ENCODE data around the gene KLK15. TPM values are rescaled to one million over a fixed set of nuclear protein-coding genes. Genes with fewer than 3 reads are reported as not detected.

The KLK15 gene
- total and polyA plus RNA-seq, 10 of the 15 experiments (the other 5 are each of a cell fraction or from before 2014, with no cell fraction given): 0.04 to 0.08 TPM; not detected in 8

DNA sequence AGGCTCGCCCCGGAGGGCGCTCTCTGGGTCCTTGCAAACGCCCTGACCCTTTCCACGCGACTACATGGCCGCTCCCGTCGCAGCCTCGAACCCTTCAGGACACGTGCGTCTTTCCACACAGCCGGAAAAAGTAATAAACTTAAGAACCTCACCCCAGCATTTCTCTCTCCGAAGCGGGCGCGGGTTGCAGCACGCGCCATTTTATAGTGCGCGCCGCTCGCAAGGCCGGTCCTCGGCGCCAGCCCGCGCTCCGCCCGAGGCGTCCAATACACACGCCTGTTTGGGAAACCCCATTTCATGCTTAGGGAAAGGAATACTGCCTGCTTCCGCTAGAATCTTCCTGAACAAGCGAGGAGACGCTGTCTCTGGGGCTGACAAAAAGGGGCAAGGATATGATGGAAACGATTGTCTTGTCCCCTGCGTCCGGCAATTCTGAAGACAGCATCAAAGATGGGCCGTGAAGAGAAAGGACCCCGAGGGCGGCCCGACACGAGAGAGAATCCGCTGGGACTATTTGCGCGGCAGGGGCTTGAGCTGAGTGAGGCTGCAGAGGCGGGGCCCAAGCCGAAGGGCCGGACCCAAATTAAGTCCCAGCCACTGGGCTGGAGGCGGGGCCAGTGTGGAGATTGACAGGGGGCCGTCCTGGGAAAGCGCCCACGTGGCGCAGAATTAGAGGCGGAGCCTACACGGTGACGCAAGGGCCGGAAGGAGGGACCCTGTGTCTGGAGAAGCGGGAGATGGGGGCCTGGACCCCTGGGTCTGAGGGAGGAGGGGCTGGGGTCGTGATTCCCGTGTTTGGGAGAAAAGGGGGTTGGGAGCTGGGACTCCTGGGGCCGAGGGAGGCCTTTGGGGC, 28.7 kb downstream of the KLK15 start (continued):
- TF ChIP-seq KDM1A (IDR thresholded peaks at IDR 0.05; ENCODE audit: borderline replicate concordance): no peak
- peak; percentile 97 for TF ChIP-seq POLR2AphosphoS2 (IDR thresholded peaks at IDR 0.05; ENCODE audit: low read depth, low read length)
- no peak for TF ChIP-seq BRCA1 (IDR thresholded peaks at IDR 0.05; ENCODE audit: low read depth, low read length)
- TF ChIP-seq, protein P1, sequence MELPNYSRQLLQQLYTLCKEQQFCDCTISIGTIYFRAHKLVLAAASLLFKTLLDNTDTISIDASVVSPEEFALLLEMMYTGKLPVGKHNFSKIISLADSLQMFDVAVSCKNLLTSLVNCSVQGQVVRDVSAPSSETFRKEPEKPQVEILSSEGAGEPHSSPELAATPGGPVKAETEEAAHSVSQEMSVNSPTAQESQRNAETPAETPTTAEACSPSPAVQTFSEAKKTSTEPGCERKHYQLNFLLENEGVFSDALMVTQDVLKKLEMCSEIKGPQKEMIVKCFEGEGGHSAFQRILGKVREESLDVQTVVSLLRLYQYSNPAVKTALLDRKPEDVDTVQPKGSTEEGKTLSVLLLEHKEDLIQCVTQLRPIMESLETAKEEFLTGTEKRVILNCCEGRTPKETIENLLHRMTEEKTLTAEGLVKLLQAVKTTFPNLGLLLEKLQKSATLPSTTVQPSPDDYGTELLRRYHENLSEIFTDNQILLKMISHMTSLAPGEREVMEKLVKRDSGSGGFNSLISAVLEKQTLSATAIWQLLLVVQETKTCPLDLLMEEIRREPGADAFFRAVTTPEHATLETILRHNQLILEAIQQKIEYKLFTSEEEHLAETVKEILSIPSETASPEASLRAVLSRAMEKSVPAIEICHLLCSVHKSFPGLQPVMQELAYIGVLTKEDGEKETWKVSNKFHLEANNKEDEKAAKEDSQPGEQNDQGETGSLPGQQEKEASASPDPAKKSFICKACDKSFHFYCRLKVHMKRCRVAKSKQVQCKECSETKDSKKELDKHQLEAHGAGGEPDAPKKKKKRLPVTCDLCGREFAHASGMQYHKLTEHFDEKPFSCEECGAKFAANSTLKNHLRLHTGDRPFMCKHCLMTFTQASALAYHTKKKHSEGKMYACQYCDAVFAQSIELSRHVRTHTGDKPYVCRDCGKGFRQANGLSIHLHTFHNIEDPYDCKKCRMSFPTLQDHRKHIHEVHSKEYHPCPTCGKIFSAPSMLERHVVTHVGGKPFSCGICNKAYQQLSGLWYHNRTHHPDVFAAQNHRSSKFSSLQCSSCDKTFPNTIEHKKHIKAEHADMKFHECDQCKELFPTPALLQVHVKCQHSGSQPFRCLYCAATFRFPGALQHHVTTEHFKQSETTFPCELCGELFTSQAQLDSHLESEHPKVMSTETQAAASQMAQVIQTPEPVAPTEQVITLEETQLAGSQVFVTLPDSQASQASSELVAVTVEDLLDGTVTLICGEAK (IDR thresholded peaks at IDR 0.05; ENCODE audit: borderline replicate concordance): peak; percentile 68; the same call in 1 of the 2 replicates
- no peak for TF ChIP-seq ZNF622 (IDR thresholded peaks at IDR 0.05)
- peak; percentile 96; the same call in 2 of the 3 replicates for TF ChIP-seq POU2F2 (IDR thresholded peaks at IDR 0.05; ENCODE audit: borderline replicate concordance, low read depth, low read length)
- TF ChIP-seq GATAD2B (conservative IDR thresholded peaks at IDR 0.05; ENCODE audit: low read depth): no peak; the same call in none of the 2 replicates
- peak; percentile 69 for TF ChIP-seq ZBED1 (IDR thresholded peaks at IDR 0.05; ENCODE audit: borderline replicate concordance)
- no peak for TF ChIP-seq NFYB (IDR thresholded peaks at IDR 0.05; ENCODE audit: insufficient read depth, low read depth, low read length)
- TF ChIP-seq CBX3 (IDR thresholded peaks at IDR 0.05; ENCODE audit: borderline replicate concordance, low read depth): no peak
- TF ChIP-seq NR2C1 (IDR thresholded peaks at IDR 0.05): no peak
- peak; percentile 83 for TF ChIP-seq HDAC6 (IDR thresholded peaks at IDR 0.05; ENCODE audit: unreplicated experiment)
- TF ChIP-seq TAF1 (IDR thresholded peaks at IDR 0.05; ENCODE audit: borderline replicate concordance, low read depth, low read length): peak; percentile 97
- TF ChIP-seq BCL11A (IDR thresholded peaks at IDR 0.05; ENCODE audit: low read depth, low read length): 0 out of 2 replicates have a peak, but pooled peaks have one; percentile 18
- TF ChIP-seq RB1 (IDR thresholded peaks at IDR 0.05; ENCODE audit: borderline replicate concordance): peak; percentile 100
- no peak for TF ChIP-seq WRNIP1 (IDR thresholded peaks at IDR 0.05; ENCODE audit: borderline replicate concordance, low read depth, low read length)
- TF ChIP-seq, protein P2, sequence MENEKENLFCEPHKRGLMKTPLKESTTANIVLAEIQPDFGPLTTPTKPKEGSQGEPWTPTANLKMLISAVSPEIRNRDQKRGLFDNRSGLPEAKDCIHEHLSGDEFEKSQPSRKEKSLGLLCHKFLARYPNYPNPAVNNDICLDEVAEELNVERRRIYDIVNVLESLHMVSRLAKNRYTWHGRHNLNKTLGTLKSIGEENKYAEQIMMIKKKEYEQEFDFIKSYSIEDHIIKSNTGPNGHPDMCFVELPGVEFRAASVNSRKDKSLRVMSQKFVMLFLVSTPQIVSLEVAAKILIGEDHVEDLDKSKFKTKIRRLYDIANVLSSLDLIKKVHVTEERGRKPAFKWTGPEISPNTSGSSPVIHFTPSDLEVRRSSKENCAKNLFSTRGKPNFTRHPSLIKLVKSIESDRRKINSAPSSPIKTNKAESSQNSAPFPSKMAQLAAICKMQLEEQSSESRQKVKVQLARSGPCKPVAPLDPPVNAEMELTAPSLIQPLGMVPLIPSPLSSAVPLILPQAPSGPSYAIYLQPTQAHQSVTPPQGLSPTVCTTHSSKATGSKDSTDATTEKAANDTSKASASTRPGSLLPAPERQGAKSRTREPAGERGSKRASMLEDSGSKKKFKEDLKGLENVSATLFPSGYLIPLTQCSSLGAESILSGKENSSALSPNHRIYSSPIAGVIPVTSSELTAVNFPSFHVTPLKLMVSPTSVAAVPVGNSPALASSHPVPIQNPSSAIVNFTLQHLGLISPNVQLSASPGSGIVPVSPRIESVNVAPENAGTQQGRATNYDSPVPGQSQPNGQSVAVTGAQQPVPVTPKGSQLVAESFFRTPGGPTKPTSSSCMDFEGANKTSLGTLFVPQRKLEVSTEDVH (IDR thresholded peaks at IDR 0.05; ENCODE audit: low read depth, partially characterized antibody): peak; percentile 99
- peak; percentile 70; the same call in 1 of the 2 replicates for TF ChIP-seq NFIC (IDR thresholded peaks at IDR 0.05; ENCODE audit: low read depth, low read length)
- peak; percentile 34; the same call in 1 of the 2 replicates for TF ChIP-seq PAX5 (IDR thresholded peaks at IDR 0.05; ENCODE audit: borderline replicate concordance, low read depth, low read length)
- 0 out of 2 replicates have a peak, but pooled peaks have one; percentile 18 for TF ChIP-seq RUNX3 (IDR thresholded peaks at IDR 0.05; ENCODE audit: low read length)
- peak; percentile 90; the same call in 1 of the 2 replicates for TF ChIP-seq CHD1 (IDR thresholded peaks at IDR 0.05; ENCODE audit: low read depth, low read length)
- no peak for TF ChIP-seq RBBP5 (conservative IDR thresholded peaks at IDR 0.05)
